GM23248 (cell line): ENCODE measurements around the gene ABCC1.

ENCODE experiments used
- EZH2 ChIP-seq: fragments of 200-600 bp; sonication (generic); IDR thresholded peaks from 2 replicates; pipeline ENCODE4 v1.6.1; 2018; ENCODE audit warnings: antibody characterized with exemption, mild to moderate bottlenecking; ENCODE audit not compliant: insufficient read depth, poor library complexity, severe bottlenecking
- EZH2phosphoT487 ChIP-seq: fragments of 200-600 bp; sonication (generic); IDR thresholded peaks from 2 replicates; pipeline ENCODE4 v1.6.1; 2018; ENCODE audit warnings: antibody characterized with exemption, moderate library complexity, mild to moderate bottlenecking, low read depth; ENCODE audit not compliant: insufficient read depth

DNA sequence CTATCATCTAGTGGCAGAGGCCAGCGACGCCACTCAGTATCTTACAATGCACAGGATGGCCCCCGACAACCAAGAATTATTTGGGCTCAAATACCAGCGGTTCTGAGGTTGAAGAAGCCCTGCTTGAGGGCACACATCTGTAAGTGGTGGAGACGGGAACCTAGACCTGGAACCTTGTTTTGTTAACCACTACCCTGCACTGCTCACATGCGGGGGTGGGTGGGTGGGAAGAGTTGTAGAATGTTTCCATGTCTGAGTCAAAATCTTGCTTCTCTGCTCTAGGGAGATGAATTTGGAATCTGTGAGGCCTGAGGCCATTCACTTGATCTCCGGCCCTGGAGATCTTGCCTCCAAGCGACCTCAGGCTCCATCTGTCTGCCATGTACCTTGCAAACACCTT lies 44.1 kb downstream of the ABCC1 start:
- TF ChIP-seq EZH2 (no peak), EZH2phosphoT487 (no peak)
